Trophoblast cell (in vitro differentiated cells and primary cell): ENCODE measurements around the gene ADAMTS18.

Experiments
- DNase-seq, 2 donors: peaks; one replicate each; pipeline ENCODE4 v3.0.0-alpha.2; 2016
- H2AFZ ChIP-seq: 2 replicates; pipeline ENCODE4 v1.6.1; 2013; ENCODE audit warnings: low read length, moderate library complexity, mild to moderate bottlenecking; ENCODE audit not compliant: insufficient read depth, poor library complexity
- H2AK5ac ChIP-seq: 2 replicates; pipeline ENCODE4 v1.6.1; 2013; ENCODE audit warnings: mild to moderate bottlenecking, low read length
- H2BK120ac ChIP-seq: 2 replicates; pipeline ENCODE4 v1.6.1; 2013; ENCODE audit warnings: low read length, mild to moderate bottlenecking, moderate library complexity; ENCODE audit not compliant: insufficient read depth, poor library complexity
- H2BK12ac ChIP-seq: 2 replicates; pipeline ENCODE4 v1.6.1; 2013; ENCODE audit warnings: mild to moderate bottlenecking, low read length, moderate library complexity
- H2BK5ac ChIP-seq: 2 replicates; pipeline ENCODE4 v1.6.1; 2013; ENCODE audit warnings: low read length, low read depth, moderate library complexity, mild to moderate bottlenecking; ENCODE audit not compliant: poor library complexity
- H3K14ac ChIP-seq: 2 replicates; pipeline ENCODE4 v1.6.1; 2013; ENCODE audit warnings: mild to moderate bottlenecking, low read length
- H3K18ac ChIP-seq: 2 replicates; pipeline ENCODE4 v1.6.1; 2013; ENCODE audit warnings: mild to moderate bottlenecking, low read length
- H3K23ac ChIP-seq: 2 replicates; pipeline ENCODE4 v1.6.1; 2013; ENCODE audit warnings: low read length
- H3K27ac ChIP-seq: 2 replicates; pipeline ENCODE4 v1.5.1; 2013; ENCODE audit warnings: low read depth, mild to moderate bottlenecking, inconsistent platforms, low read length, moderate library complexity
- H3K27me3 ChIP-seq: 2 replicates; pipeline ENCODE4 v1.6.1; 2013; ENCODE audit warnings: inconsistent platforms, mild to moderate bottlenecking, low read length, moderate library complexity; ENCODE audit not compliant: insufficient read depth
- H3K36me3 ChIP-seq, 2 experiments: 1 replicate in 1 of 2; 2 replicates in 1 of 2; pipeline ENCODE4 v1.6.1; 2013; ENCODE audit warnings: low read length in 2 of 2, mild to moderate bottlenecking in 2 of 2, moderate library complexity in 1 of 2; ENCODE audit not compliant: insufficient read depth in 2 of 2, control insufficient read depth in 1 of 2
- H3K4ac ChIP-seq: 2 replicates; pipeline ENCODE4 v1.6.1; 2013; ENCODE audit warnings: low read depth, mild to moderate bottlenecking, low read length, moderate library complexity
- H3K4me1 ChIP-seq, 2 experiments: 1 replicate in 1 of 2; 2 replicates in 1 of 2; pipeline ENCODE4 v1.6.1; 2013; ENCODE audit warnings: low read length in 2 of 2, mild to moderate bottlenecking in 2 of 2, moderate library complexity in 1 of 2; ENCODE audit not compliant: insufficient read depth in 2 of 2, control insufficient read depth in 1 of 2
- H3K4me2 ChIP-seq: 2 replicates; pipeline ENCODE4 v1.6.1; 2013; ENCODE audit warnings: inconsistent platforms, mild to moderate bottlenecking, low read length, moderate library complexity
- H3K4me3 ChIP-seq: 2 replicates; pipeline ENCODE4 v1.5.1; 2013; ENCODE audit warnings: mild to moderate bottlenecking, low read depth, low read length, inconsistent platforms
- H3K79me1 ChIP-seq: one replicate; pipeline ENCODE4 v1.6.1; 2013; ENCODE audit warnings: low read length
- H3K79me2 ChIP-seq: 2 replicates; pipeline ENCODE4 v1.6.1; 2013; ENCODE audit warnings: low read length, mild to moderate bottlenecking; ENCODE audit not compliant: control insufficient read depth, insufficient read depth, poor library complexity
- H3K9ac ChIP-seq: 2 replicates; pipeline ENCODE4 v1.6.1; 2013; ENCODE audit warnings: mild to moderate bottlenecking, low read length
- H3K9me3 ChIP-seq: 2 replicates; pipeline ENCODE4 v1.6.1; 2013; ENCODE audit warnings: low read depth, mild to moderate bottlenecking, control low read depth, inconsistent platforms, low read length; ENCODE audit not compliant: insufficient read depth
- H4K12ac ChIP-seq: 2 replicates; pipeline ENCODE4 v1.6.1; 2013; ENCODE audit warnings: low read depth, mild to moderate bottlenecking, low read length, moderate library complexity
- H4K8ac ChIP-seq: 2 replicates; pipeline ENCODE4 v1.6.1; 2013; ENCODE audit warnings: low read depth, mild to moderate bottlenecking, low read length, moderate library complexity
- H4K91ac ChIP-seq: one replicate; pipeline ENCODE4 v1.6.1; 2013; ENCODE audit warnings: low read depth, mild to moderate bottlenecking, low read length, moderate library complexity
- WGBS: extraction: QIAGEN DNeasy Blood & Tissue Kit; methylation state at CpG from one replicate; pipeline ENCODE4 v1.1.7; 2013; ENCODE audit warnings: missing lambda C conversion rate; ENCODE audit not compliant: insufficient read length, insufficient coverage; ENCODE audit errors: extremely low coverage; 5-methylcytosine and 5-hydroxymethylcytosine counted together

The ADAMTS18 gene

DNA sequence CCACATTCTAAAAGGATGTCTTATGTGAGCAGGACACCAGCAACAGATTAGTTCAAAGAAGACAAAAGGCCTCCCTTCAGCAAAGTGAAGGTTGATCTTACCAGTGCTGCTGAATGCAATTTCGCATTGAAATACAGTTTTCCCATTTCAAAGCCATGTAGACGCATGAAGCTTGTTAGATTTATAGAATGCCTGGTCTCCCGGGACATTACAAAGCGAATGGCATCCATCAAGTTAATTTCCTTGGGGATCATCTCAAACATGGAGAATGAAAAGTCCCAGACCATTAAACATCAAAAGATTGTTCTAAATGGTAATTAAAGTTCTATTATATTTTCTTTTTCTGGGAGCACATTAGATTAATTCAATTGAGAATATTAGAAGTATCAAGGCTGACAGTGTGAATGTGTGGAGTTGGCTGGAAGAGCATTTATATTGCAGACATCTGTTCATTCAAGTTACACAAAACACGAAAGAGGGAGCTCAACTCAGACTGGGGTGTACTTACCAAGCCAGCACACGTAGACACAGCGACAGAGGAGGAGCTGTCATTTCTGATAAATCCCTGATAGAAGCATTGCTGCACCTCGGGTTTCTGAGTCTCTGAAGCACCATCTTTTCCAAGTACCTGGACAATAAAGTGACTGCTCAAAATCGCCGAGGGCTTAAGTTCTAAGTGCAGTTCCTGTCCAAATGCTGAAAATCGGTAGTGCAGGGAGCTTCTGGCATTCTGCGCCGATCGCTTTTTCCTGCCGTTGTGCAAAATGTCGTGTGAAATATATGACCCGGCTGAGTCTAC, 3.8 kb downstream of the ADAMTS18 start:
- no peak overlapping the region for H2BK120ac ChIP-seq
- H3K14ac ChIP-seq, result no peak overlapping the region
- H4K12ac ChIP-seq, result no peak overlapping the region
- H3K4me1 ChIP-seq, result peaks cover 7 to 12% of the 10 kb centered on the region in 2 experiments
- WGBS, result no CpG with 5 or more reads among the region's 17 CpGs
- H2BK5ac ChIP-seq, result no peak overlapping the region
- no peak overlapping the region for H3K4me3 ChIP-seq
- H3K79me2 ChIP-seq, result peaks cover 16% of the 10 kb centered on the region
- H3K9ac ChIP-seq, result no peak overlapping the region
- peak overlapping the region; percentile 65 for H3K4me2 ChIP-seq
- peak overlapping the region; percentile 33 for H3K4ac ChIP-seq
- peaks cover 10 to 15% of the 10 kb centered on the region in 2 experiments for H3K36me3 ChIP-seq
- H4K8ac ChIP-seq, result no peak overlapping the region
- H2AFZ ChIP-seq, result no peak overlapping the region
- no peak overlapping the region for H4K91ac ChIP-seq
- H3K79me1 ChIP-seq, result peaks cover 22% of the 10 kb centered on the region
- DNase-seq, result no peak
- H3K9me3 ChIP-seq, result no peaks in the 10 kb centered on the region
- H2AK5ac ChIP-seq, result no peak overlapping the region
- H3K27me3 ChIP-seq, result no peaks in the 10 kb centered on the region
- no peak overlapping the region for H3K18ac ChIP-seq
- no peak overlapping the region for H3K23ac ChIP-seq
- no peak overlapping the region for H2BK12ac ChIP-seq
- H3K27ac ChIP-seq, result no peak overlapping the region

DNA sequence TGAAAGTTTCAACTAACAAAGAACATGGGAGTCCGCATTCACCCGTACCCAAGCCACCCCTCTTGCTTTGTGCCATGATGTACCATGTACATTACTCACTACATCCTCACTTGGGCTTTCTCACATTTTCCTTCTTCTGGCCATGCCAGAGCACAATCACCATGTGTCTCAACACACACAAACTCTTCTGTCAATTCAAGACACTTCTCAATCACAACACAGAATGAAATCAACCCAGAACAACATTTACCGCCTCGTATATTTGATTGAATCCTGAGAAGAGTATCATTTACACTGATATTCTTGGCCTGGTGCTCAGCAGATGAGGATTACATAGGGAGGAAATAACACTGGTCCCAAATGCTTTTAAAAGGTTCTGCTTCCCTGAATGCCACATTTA, 4.5 kb downstream of the ADAMTS18 start:
- Histone ChIP-seq H2BK12ac (no peak overlapping the region), H3K4me2 (peak overlapping the region; percentile 65), H4K91ac (no peak overlapping the region), H3K9me3 (no peaks in the 10 kb centered on the region), H2BK120ac (no peak overlapping the region), H3K36me3 (peaks cover 14 to 21% of the 10 kb centered on the region in 2 experiments), H3K27ac (no peak overlapping the region), H2BK5ac (no peak overlapping the region), H2AFZ (no peak overlapping the region), H3K23ac (no peak overlapping the region), H3K79me2 (peaks cover 16% of the 10 kb centered on the region), H3K27me3 (no peaks in the 10 kb centered on the region), H3K4me3 (no peak overlapping the region), H3K4ac (peak overlapping the region; percentile 15), H2AK5ac (no peak overlapping the region), H4K12ac (no peak overlapping the region), H3K14ac (no peak overlapping the region), H3K79me1 (peaks cover 18% of the 10 kb centered on the region), H3K4me1 (peaks cover 8 to 9% of the 10 kb centered on the region in 2 experiments), H3K18ac (no peak overlapping the region), H4K8ac (no peak overlapping the region), H3K9ac (no peak overlapping the region)
- no peak for DNase-seq
- WGBS, result no CpG with 5 or more reads among the region's 4 CpGs

DNA sequence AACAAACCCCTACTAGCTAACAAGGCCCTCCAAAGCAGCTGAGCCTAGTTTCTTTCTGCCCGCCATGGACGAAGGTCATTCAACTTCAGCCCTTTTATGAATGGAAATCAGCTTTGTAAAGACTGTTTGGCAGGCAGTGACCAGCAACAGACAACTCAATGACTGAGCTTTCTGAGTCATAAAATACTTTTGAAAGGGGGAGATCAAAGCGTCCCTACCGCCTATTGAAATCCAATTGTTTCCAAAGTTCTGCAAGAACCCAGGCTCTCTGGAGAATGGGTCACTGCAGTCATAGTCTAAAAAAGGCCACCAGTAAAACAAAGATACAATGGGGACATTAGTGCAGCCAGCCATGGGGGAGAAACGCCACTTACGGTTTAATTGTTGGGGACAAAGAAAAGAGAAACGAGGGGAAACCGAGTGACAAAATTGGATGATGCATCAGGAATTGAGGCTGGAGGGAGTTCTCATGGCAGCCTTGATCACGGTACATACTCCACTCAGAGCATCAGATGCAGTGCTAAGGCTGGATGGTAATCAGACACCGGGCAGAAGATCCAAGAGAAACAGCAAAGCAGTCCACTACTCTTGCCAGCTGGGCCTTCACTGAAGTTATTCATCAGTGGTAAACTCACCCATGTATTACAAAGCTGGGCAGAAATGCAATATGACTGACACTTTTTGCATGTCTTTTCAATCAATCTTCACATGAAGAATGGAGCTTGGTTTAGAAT, 9.8 kb downstream of the ADAMTS18 start:
- peaks cover 15 to 27% of the 10 kb centered on the region in 2 experiments for H3K36me3 ChIP-seq
- no peak overlapping the region for H3K4me3 ChIP-seq
- H3K79me1 ChIP-seq, result peaks cover 9% of the 10 kb centered on the region
- no peak overlapping the region for H4K8ac ChIP-seq
- peaks cover 18 to 22% of the 10 kb centered on the region in 2 experiments for H3K4me1 ChIP-seq
- peak overlapping the region; percentile 59 for H3K4ac ChIP-seq
- no peak for DNase-seq
- no CpG with 5 or more reads among the region's 10 CpGs for WGBS
- H3K79me2 ChIP-seq, result peaks cover 9% of the 10 kb centered on the region
- H3K27me3 ChIP-seq, result no peaks in the 10 kb centered on the region
- H4K12ac ChIP-seq, result no peak overlapping the region
- H3K18ac ChIP-seq, result no peak overlapping the region
- H3K9ac ChIP-seq, result no peak overlapping the region
- peak overlapping the region; percentile 22 for H3K27ac ChIP-seq
- no peak overlapping the region for H2BK120ac ChIP-seq
- H2BK5ac ChIP-seq, result no peak overlapping the region
- H4K91ac ChIP-seq, result no peak overlapping the region
- no peaks in the 10 kb centered on the region for H3K9me3 ChIP-seq
- H3K4me2 ChIP-seq, result no peak overlapping the region
- H3K14ac ChIP-seq, result no peak overlapping the region
- H3K23ac ChIP-seq, result no peak overlapping the region
- no peak overlapping the region for H2BK12ac ChIP-seq
- no peak overlapping the region for H2AK5ac ChIP-seq
- no peak overlapping the region for H2AFZ ChIP-seq

DNA sequence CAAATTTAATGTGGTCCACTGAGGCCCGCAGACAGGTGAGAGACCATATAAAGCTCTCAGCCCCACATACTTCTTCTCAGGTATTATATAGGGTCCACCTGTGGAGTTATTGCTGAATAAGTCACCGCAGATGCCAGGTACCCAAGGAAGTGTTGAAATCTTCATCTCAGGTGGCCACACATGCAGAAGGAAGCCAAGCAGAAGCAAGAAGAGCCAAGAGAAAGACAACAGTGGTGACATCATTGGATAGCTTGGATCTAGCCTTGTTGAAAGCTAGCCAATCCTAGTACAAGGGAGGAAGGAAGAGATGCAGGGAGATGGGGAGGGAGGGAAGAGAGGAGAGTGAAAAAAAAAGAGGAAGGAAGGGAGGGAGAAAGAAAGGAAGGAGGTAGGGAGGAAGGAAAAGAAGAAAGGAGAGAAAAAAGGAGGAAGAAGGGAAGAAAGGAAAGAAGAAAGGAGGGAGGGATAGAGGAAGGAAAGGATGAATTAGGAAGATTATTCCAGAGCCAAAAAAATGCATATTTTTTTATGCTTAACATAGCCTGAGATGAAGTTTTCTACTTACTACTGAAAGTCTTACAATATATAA, 12.5 kb downstream of the ADAMTS18 start:
- no peak overlapping the region for H4K91ac ChIP-seq

More for the DNA sequence above, 12.5 kb downstream of the ADAMTS18 start:
- Histone ChIP-seq H2BK12ac (no peak overlapping the region), H2BK120ac (no peak overlapping the region), H2AK5ac (no peak overlapping the region), H3K18ac (no peak overlapping the region), H3K9ac (no peak overlapping the region), H3K9me3 (no peaks in the 10 kb centered on the region), H3K4ac (no peak overlapping the region), H2AFZ (no peak overlapping the region), H3K27ac (no peak overlapping the region), H4K12ac (no peak overlapping the region), H3K79me1 (peaks cover 12% of the 10 kb centered on the region), H3K4me3 (no peak overlapping the region), H3K36me3 (peaks cover 18 to 30% of the 10 kb centered on the region in 2 experiments), H3K79me2 (peaks cover 7% of the 10 kb centered on the region), H3K4me1 (peaks cover 30 to 33% of the 10 kb centered on the region in 2 experiments), H3K4me2 (no peak overlapping the region), H3K23ac (no peak overlapping the region), H3K27me3 (no peaks in the 10 kb centered on the region), H2BK5ac (peak overlapping the region; percentile 23), H3K14ac (no peak overlapping the region), H4K8ac (no peak overlapping the region)
- DNase-seq, result no peak
- no CpG with 5 or more reads among the region's 2 CpGs for WGBS
